MCF 10A (cell line): Measurements from ENCODE around the gene SERINC1. TPM values are rescaled to one million over a fixed set of nuclear protein-coding genes. Genes with fewer than 3 reads are reported as not detected.

ENCODE experiments used
- BruUV-seq: library from RNA; stranded (reverse); fragments of 400-500 nt; replicated peaks from 2 replicates; lab custom pipeline; 2021; lab: Mats Ljungman, UMichigan
- CTCF ChIA-PET: fragments of 300-600 bp; sonication (Branson Sonifier 250); formaldehyde crosslinking; extraction: SDS; loops from one replicate; lab custom pipeline; 2021; ENCODE audit warnings: antibody characterized with exemption, inconsistent platforms; lab: Yijun Ruan, JAX
- POLR2A ChIA-PET: fragments of 300-600, 350-650 bp; sonication (Branson Sonifier 250); formaldehyde crosslinking; extraction: SDS; loops from one replicate; lab custom pipeline; 2020; ENCODE audit warnings: antibody characterized with exemption, inconsistent platforms; lab: Yijun Ruan, JAX
- DNase-seq: peaks from one replicate; pipeline ENCODE4 v3.0.0-alpha.2; 2018; ENCODE audit not compliant: unreplicated experiment
- H3K27ac Mint-ChIP-seq: one replicate; pipeline ENCODE4 v1.8.0; 2022; ENCODE audit warnings: mild to moderate bottlenecking, low read depth, mixed read lengths; ENCODE audit not compliant: unreplicated experiment
- H3K27me3 Mint-ChIP-seq: one replicate; pipeline ENCODE4 v1.8.0; 2022; ENCODE audit warnings: mixed read lengths; ENCODE audit not compliant: insufficient read depth, unreplicated experiment
- H3K36me3 Mint-ChIP-seq: one replicate; pipeline ENCODE4 v1.8.0; 2022; ENCODE audit warnings: mild to moderate bottlenecking, moderate library complexity, mixed read lengths; ENCODE audit not compliant: insufficient read depth, unreplicated experiment
- H3K4me1 Mint-ChIP-seq: one replicate; pipeline ENCODE4 v1.8.0; 2022; ENCODE audit warnings: mixed read lengths; ENCODE audit not compliant: insufficient read depth, unreplicated experiment
- H3K4me3 Mint-ChIP-seq: one replicate; pipeline ENCODE4 v1.8.0; 2022; ENCODE audit warnings: mild to moderate bottlenecking, moderate library complexity, mixed read lengths; ENCODE audit not compliant: unreplicated experiment
- H3K9me3 Mint-ChIP-seq: one replicate; pipeline ENCODE4 v1.8.0; 2022; ENCODE audit warnings: mixed read lengths; ENCODE audit not compliant: unreplicated experiment
- CTCF ChIP-seq: fragments of 200-600 bp; IDR thresholded peaks from one replicate; pipeline ENCODE4 v1.8.0; 2022; ENCODE audit warnings: antibody characterized with exemption, mild to moderate bottlenecking; ENCODE audit not compliant: unreplicated experiment
- intact Hi-C: fragments of 100-400 bp; cut with micrococcal nuclease; formaldehyde crosslinking; loops from 2 replicates; pipeline ENCODE4 v1.14.1; 2022
- total RNA-seq: library from RNA; stranded (reverse); gene quantifications from 2 replicates; pipeline ENCODE4 v1.2.3, GENCODE V29; 2022

The SERINC1 gene
- total RNA-seq, 1 experiment from 2014 or later = 106 TPM

- CTCF ChIA-PET = interaction anchor here (0.6 to 1.5 kb wide), 2 partner anchors 37 to 382 kb away, joined by 3 to 5 read pairs; no protein-coding TSS in a partner anchor
- H3K27ac Mint-ChIP-seq = no peak overlapping the region
These were observed 16.9 kb downstream of the SERINC1 start for GRCh38 chr6:122454673-122455072.

GRCh38 chr6:122452509-122452908 lies 19.1 kb downstream of the SERINC1 start:
- TF ChIP-seq CTCF = no peak
- Mint-ChIP-seq H3K4me1 (peaks cover 10% of the 10 kb centered on the region), H3K27ac (no peak overlapping the region), H3K36me3 (peaks cover 81% of the 10 kb centered on the region), H3K9me3 (no peaks in the 10 kb centered on the region), H3K4me3 (no peak overlapping the region), H3K27me3 (no peaks in the 10 kb centered on the region)
- CTCF ChIA-PET = interaction anchor here (0.8 kb wide), 1 partner anchor 16 kb away, joined by 3 read pairs; no protein-coding TSS in a partner anchor
- BruUV-seq = no TSS peak
- POLR2A ChIA-PET = interaction anchor here (1.3 kb wide), 1 partner anchor 19 kb away, joined by 5 read pairs; the partner anchor contains the start of gene SERINC1
- intact Hi-C loops = no loop called here
- DNase-seq = no peak

More at GRCh38 chr6:122454673-122455072, 16.9 kb downstream of the SERINC1 start:
- H3K36me3 Mint-ChIP-seq = peaks cover 60% of the 10 kb centered on the region
- H3K9me3 Mint-ChIP-seq = no peaks in the 10 kb centered on the region
- no peak overlapping the region for H3K4me3 Mint-ChIP-seq
- DNase-seq = no peak
- no peaks in the 10 kb centered on the region for H3K27me3 Mint-ChIP-seq
- peaks cover 10% of the 10 kb centered on the region for H3K4me1 Mint-ChIP-seq
- intact Hi-C loops = no loop called here
- POLR2A ChIA-PET = interaction anchor here (1.0 to 1.2 kb wide), 3 partner anchors 8 to 20 kb away, joined by 3 to 4 read pairs (median 3); no protein-coding TSS in a partner anchor
- TF ChIP-seq CTCF = no peak
- BruUV-seq = no TSS peak

GRCh38 chr6:122449069-122449468 lies 22.5 kb downstream of the SERINC1 start:
- BruUV-seq = no TSS peak
- POLR2A ChIA-PET = interaction anchor here (1.0 to 1.6 kb wide), 2 partner anchors 16 to 21 kb away, joined by 3 to 4 read pairs; no protein-coding TSS in a partner anchor

More at GRCh38 chr6:122449069-122449468, 22.5 kb downstream of the SERINC1 start:
- CTCF ChIA-PET = interaction anchor here (0.7 kb wide), 1 partner anchor 26 kb away, joined by 6 read pairs; no protein-coding TSS in a partner anchor
- Mint-ChIP-seq H3K27ac (no peak overlapping the region), H3K36me3 (peaks cover 89% of the 10 kb centered on the region), H3K9me3 (no peaks in the 10 kb centered on the region), H3K27me3 (no peaks in the 10 kb centered on the region), H3K4me1 (no peaks in the 10 kb centered on the region), H3K4me3 (no peak overlapping the region)
- intact Hi-C loops = no loop called here
- no peak for DNase-seq
- no peak for TF ChIP-seq CTCF
